HG03439 (cell line): ENCODE results near the gene SCUBE1.
"Not testable (repeated sequence)": the region's sequence is repeated elsewhere in the genome, so short reads cannot be mapped to it uniquely, and the experiment has no call there.

Experiments
- ATAC-seq: cut with Tn5 transposase; IDR thresholded peaks from one replicate; pipeline ENCODE4 v1.9.1; 2021; ENCODE audit warnings: mild to moderate bottlenecking, moderate library complexity; ENCODE audit not compliant: unreplicated experiment

The SCUBE1 gene

DNA sequence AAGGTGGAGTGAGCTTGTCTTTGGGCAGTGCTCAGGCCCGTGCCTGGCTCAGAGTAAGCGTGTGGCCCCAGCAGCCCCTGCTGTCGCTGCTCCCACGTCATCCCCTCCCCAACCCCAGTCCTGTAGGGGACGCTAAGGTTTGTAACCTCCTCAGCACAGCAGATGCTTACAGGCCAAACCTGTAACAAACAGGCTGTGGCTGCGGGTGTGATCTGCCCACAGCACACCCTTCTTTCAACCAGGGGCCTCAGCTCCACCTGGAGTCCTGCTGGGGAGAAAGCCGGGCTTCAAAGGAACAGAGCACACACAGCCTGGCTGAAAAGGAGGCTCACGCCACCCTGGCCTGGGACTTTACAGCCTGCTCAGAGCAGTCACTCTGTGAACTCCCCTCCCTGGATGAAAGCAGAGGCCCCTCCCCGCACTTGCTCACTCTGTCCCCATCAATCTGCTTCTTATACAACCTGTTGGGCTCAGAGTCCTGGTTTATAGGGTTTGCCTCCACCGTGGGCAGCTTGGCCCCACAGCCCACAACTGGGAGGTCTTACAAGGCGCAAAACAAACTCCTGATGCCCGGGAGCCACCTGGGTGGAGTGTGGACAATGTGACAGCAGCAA lies 54.3 kb downstream of the SCUBE1 start:
- no peak for ATAC-seq

DNA sequence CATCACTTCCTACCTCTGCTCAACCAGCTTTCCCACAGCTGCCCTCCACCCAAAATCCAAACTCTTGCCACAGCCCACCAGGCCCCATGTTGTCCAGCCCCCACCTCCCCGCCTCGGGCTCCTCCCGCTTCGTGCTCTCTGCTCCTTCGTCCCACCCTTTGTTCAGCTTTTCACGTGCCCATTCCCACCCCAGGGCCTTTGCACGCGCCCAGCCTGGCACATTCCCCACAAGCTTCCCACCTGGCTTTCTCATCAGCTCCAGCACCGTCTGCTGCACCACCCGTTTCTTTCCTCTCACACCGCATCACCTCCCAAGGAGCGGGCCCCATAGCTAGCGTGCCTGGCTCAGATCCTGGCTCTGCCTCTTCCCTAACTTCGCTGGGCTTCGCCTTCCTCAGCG lies 54.8 kb downstream of the SCUBE1 start:
- ATAC-seq: no peak

DNA sequence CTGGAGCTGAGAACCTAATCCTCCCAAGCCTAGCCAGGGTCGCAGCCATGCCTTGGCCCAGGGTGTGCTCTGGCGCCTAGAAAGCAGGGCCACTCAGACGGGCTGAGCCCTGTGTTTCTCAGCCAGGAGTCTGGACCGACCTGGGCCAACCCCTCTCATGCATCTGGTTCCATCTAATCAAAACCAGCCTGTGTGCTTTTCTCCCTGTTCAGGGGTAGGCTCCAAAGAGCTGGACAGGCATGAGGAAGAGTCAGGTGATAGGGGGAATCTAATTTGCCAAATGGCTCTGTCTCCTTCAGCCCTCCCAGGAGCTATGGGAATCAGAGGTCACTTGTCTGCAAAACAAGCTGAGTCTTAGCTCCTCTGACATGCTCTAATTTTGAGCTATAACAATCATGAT lies 55.7 kb downstream of the SCUBE1 start:
- no peak for ATAC-seq

DNA sequence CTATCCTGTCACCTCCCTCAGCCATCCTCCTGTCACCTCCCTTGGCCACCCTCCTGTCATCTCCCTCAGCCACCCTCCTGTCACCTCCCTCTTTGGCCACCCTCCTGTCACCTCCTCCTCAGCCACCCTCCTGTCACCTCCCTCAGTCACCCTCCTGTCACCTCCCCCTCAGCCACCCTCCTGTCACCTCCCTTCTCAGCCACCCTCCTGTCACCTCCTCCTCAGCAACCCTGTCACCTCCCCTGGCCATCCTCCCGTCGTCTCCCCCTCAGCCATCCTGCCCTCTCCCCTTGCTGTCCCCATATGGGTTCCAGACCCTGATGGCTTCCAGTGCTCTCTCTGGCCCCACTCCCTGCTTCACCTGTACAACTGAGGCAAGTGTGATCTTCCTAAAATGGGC lies 61.8 kb downstream of the SCUBE1 start:
- no peak for ATAC-seq

DNA sequence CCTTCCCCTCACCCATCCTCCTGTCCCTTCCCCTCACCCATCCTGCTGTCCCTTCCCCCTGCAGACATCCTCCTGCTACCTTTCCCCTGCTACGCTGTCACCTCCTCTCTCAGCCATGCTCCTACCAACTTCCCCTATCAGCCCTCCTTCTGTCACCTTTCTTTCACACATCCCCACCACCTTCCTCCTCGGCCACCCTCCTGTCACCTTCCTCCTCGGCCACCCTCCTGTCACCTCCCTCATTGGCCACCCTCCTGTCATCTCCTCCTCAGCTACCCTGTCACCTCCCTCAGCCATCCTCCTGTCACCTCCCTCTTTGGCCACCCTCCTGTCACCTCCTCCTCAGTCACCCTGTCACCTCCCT lies 62.7 kb downstream of the SCUBE1 start:
- not testable (repeated sequence) for ATAC-seq

DNA sequence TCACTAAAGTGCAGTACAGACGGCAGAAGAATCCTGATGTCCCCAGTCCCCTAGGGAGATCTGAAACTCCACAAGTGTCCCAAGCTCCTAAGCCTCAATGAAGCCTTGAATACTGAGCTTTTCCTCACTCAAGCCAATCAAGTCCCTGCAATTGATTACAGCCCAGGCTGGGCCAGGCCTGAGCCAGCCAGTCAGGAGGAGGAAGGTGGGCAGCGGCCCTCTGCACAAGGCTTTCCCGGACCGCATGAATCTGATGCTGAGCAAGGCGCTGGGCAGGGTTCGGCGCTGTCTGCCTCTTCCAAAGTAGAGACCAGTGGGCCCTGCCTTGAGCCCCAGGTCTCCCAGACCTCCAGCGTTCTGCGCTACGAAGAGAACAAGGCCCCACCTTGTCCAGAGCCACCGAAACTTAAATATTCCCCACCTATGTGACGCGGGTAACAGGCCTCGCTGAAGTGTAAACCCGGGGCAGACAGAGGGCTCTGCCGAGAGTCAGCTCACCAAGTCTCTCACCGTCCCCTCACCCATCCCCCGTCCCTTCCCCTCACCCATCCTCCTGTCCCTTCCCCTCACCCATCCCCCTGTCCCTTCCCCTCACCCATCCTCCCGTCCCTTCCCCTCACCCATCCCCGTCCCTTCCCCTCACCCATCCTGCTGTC lies 63.2 kb downstream of the SCUBE1 start:
- ATAC-seq: no peak

DNA sequence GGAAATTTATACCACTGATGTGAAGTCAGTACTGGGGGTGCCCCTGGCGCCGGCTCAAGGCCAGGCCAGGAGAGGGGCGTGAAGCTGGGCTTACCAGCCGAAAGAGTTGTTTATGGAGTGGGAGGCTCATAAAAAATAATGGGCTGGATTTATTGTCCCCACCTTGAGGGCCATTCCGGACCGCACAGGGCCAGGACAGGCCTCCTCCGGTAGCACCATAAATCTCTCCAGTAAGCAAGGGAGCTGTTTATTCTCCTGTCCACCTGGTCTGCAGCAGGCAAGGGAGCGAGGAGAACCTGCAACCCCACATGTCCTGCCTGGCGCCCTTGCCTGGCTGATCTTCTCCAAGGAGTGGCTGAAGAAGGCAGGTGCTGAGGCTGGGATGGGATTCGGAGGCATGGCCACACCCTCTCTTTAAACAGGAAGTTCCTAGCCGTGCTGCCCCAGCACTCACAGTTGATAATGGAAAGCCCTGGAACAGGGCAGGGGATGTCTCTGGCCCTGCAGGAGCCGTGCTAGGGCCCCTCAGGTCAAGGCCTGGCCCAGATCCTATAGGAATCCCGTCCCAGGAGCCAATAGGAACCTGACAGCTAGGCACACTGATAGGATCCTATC lies 65.1 kb downstream of the SCUBE1 start:
- ATAC-seq: no peak

DNA sequence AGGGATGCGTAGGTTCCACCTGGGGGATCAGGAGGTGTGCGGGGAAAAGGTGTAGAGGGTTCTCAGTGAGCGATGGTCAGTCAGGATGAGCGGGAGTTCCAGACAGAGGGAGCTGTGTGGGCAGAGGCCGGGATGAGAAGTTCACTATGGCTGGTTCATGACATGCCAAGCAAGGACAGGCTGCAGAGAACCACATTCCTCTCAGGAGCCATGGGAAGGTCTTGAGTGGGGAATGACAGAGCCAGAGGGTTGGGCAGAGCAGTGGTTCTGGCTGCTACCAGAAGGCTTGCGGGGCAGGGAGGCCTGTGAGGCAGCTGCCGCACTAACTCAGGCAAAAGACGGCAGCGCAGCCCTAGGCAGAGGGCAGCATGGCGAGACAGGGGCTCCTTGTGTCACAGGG lies 66.1 kb downstream of the SCUBE1 start:
- ATAC-seq: no peak

DNA sequence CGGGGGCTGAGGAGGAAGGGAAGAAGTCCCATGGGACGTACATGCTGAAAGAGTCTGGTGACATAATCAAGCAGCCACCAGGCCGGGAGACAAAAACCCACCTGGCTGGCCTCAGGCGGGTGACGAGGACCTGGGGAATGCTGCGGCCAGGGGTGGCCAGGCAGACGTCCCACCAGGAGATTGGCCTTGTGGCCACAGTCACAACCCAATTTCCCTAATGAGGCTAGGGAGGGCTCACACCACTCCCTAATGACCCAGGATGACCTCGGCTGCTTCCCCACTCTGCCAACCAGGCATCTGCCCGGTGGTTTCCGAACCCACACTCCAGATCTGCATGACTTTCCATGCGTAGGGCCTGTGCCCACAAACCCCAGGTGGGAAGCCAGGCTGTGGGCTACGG lies 66.9 kb downstream of the SCUBE1 start:
- no peak for ATAC-seq

DNA sequence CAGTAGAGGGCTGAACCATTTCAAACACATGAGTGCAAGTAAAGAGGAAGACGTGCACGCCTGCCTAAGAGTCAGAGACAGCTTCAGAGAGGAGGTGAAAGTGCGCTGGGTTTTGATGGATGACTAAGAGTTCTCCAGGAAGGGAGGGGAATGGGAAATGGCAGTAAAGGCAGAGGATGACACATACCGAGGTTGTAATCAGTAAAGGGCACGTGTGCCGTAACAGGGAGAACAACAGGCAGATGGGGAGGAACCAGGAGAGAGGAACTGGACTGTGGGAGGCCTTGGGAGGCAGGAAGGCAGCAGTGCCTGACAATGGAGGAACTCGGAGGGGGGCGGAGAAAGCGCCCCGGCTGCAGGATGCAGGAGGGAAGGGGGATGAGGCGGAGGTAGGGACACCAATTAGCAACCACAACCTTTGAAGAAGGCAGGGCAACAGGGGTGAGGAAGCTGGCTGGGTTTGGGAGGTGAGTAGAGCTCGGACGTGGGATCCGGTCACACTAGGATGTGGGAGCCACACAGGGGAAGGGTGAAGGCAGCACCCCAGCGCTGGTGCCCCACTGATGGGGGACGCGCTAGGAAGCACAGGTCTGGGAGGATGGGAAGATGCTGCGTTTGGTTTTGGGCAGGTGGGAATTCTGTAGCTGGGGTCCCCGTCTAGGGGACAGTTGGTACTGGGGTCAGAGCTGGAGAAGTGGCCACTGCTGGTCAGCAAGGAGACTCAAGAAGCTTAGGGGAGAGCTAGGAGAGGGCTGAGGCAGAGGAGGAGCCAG lies 67.4 kb downstream of the SCUBE1 start:
- ATAC-seq: no peak

DNA sequence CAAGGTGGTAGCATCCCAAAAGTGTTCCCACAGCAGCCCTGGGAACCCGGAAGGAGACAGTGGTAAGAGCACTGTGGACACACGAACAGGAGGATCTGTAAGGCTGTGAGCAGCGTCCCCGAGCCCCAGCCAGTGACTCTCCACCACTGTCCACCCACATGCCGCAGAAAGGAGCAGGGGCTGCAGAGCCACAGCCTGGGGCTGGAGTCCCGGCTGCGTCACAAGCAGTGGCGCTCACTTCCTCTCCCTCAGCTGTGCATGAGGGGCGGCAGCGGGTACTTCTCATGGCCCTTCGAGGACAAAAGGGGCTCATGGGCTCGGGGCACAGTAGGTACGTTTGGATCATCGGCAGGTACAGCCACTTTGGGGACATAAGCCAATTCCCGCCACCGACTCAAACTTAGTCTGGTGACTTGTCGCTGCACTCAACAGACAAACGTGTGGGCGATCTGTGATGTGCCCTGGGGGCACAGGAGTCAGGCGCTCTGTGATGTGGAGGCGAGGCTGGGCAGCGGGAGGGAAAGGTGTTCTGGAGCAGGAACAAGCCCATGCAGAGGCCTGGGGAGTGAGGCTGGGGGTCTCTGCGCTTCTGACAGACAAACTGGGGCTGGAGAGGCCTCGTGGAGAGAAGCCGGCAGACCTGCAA lies 68.5 kb downstream of the SCUBE1 start:
- no peak for ATAC-seq

DNA sequence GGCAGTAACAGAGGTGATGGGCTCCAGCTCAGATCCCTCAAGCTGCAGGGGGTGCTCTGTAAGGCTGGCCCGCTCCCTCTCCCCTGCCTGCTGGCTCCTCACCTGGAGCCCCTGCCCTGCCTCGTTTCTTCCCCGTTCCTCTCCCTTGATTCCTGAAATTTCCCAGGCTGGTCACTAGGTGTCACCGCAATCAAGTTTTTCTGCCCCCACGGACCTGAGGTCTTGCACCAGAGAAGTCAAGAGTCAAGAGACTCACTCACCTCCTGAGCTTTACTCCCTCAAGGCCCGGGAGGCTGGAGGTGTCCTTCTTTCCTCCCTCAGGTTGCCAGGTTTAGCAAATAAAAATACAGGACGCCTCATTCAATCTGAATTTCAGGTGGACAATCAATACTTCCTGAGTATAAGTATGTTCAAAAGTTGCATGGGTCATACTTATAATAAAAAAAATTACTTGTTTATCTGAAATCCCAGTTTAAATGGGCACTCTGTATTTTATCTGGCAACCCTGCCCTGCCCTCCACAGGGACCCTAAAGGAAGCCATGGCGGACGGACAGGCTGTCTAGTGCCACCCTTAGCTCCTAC lies 69.2 kb downstream of the SCUBE1 start:
- no peak for ATAC-seq

DNA sequence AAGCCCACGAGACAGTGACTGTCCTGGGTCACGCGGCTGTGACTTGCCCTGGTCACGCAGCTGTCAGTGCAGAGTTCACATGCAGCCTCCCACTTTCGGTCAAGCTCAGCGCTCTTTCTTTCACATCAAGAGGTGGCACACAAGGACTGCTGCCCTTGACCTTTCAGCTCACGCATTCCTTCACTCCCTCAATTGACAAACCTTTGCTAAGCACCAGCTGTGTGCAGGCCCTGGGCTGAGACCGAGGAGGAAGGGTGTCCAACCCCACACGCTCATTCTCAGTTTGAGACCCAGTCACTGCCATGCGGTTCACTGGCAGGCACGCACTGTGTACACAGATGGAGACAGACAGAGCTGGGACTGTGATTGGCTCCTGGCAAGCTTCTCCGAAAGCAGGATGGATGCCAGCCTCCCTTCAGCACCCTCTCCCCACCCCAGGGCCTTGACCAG lies 70.3 kb downstream of the SCUBE1 start:
- ATAC-seq: no peak

DNA sequence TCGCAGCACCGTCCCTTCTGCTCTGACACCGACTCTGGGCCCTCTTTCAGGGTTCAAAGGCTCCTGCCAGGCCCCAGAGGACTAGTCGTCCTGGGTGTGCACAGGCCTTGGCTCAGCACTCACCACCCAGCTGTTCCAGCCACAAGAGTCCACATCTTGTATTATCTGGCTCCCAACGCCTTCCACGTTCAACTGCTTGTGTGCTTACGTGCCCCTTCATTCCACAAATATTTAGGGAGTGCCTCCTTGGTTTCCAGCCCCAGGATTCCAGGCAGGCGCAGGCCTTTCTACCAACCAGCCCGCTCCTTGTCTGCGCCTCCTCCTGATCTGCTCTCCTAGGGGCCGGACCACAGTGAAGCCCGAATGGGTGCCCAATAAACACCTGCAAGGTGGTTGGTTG lies 70.9 kb downstream of the SCUBE1 start:
- no peak for ATAC-seq

DNA sequence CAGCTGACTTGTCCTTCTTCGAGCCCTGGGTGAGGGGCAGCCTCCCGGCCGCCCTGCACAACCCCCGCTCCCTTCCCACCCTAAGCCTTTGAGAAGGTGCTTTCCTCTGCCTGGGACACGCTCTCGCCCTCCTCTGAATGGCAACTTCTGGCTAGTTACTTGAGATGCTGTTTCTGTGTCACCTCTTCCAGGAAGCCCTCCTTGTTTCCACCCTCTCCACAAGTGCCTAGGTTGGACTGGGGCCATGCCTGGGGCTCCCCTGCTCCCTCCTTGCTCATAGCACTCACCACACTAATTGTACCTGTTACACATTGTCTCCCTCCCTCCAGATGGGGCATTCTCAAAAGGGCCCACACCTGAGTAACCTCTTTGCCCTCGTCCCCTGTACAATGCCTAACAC lies 72.2 kb downstream of the SCUBE1 start:
- no peak for ATAC-seq

DNA sequence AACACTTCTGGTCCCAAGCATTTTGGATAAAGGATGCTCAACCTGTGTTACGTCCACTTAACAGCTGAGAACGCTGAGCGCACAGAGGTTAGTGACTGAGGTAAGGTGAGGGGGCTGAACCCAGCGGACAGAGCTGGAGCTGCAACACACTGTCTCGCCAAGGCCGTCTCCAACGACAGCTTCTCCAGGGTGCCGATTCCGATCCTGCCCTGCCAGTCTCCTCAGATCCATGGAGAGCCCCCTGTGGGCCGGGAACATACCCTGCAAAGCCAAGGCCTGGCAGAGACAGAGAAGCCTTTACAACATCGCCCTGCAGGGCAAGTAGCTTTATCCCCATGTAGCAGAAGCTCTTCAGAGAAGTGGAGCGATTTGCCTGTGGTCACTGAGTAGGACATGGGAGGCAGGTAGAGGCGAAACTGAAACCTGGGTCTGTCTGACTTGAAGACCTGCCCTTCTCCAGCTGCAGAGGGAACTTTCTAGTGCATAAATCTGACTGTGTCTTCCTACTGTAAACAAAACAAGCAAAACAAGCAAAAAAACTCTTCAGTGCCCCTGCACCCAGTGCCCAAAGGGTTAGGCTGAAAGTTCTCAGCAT lies 72.8 kb downstream of the SCUBE1 start:
- ATAC-seq: no peak

DNA sequence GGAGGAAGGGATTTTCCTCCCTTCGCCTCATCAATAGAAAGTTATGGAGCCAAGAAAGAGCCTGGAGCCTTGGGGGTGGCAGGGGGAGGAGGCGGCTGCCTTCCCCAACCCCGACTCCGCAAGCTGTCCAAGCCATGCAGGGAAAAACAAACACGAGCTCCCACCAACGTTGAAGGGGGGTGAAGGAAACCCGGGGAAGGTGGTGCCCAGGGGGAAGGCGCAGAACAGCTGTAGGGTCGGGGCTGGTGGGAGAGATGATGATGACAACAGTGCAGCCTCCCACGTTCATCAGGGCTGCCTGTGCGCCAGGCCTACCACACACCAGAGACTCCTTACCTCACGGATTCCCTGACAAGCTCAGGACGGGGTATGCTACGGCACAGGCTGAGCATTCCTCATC lies 73.5 kb downstream of the SCUBE1 start:
- no peak for ATAC-seq

DNA sequence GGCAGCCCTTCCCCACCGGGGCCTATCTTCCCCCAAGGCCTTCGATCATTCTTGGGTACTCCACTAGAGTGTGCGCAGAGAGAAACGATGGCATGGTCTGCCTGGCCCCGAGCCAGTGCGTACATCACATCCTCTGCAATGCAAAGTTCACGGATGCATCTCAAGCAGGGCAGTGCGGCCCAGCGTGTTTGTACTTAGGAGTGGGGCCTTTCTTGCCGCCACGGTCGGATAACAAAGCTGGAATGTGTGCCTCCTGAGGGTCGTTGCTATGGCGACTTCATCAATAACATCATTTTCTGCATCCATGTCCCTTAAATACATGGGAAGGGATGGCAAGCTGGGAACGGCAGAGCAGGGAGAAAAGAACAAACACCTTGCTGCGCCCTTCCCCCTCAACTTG lies 73.9 kb downstream of the SCUBE1 start:
- no peak for ATAC-seq

DNA sequence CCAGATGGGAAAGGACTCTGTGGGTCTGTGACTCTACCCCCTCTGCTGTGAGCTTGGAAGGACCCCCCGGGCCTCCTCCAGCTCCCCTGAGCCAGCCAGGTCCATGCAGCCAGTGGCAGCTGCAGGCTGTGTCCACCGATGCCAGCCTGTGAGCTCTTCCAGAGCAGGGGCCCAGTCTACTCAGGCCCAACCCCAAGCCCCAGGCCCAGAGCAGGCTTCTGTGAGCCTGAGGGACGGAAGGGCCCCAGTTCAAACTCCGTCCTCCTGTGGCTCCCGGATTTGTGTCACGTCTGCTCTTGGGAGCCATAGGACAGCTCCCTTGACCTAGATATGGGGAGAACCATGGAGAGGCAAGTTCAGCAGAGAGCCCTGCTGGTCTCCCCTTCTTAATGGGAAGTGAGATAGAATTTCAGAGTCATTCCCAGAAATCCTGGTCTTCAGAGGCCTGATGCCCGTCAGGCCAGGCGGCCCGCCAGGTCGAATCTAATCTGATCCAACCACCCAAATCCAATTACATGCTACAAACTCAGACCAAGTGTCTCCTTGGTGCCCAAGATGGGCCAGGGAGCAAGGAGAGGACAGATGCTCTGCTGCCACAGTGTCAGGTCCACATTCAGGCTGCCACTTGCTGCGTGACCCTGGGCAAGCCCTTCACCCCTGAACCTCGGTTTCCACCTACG lies 75.1 kb downstream of the SCUBE1 start:
- ATAC-seq: no peak

DNA sequence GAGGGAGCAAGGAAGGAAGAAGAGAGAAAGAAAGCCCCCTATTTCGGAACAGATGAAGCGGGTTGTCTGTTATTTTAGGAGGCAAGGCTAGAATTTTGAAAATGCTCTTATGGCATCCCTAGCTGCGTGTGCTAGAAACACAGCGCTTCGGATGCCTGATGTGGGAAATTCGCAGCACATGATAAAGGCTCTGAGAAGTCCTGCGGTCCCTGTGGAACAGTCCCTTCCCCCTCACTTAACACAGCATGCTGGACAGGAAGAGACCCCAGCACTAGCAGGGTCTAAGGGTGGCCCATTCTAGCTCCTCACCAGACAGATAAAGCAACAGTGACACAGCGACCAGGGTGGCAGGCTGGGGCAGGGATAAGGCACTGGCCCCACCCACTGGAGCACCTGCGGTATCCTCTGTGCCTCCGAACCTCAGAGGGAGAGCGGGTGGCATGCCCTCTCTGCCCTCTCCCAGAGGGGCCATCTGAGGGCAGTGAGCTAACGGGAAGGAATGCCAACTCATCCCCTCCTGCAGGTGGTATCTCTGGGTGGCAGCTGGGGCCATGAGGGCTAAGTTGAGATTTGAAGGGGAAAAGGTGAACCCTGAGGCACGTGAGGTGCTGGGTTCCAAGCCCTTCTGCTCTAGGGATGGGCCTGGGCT lies 75.7 kb downstream of the SCUBE1 start:
- no peak for ATAC-seq
